GM19468 (cell line): ENCODE measurements around the gene EPHB1.

Experiments
- ATAC-seq: cut with Tn5 transposase; IDR thresholded peaks from one replicate; pipeline ENCODE4 v1.9.1; 2021; ENCODE audit warnings: mild to moderate bottlenecking, moderate library complexity, moderate number of reproducible peaks; ENCODE audit not compliant: unreplicated experiment; ENCODE audit errors: extremely low read depth

Gene EPHB1

GRCh38 chr3:135249186-135249585, 454.1 kb downstream of the EPHB1 start:
- no peak for ATAC-seq

- no peak for ATAC-seq
Observed at GRCh38 chr3:135258916-135259315, 463.9 kb downstream of the EPHB1 start.

GRCh38 chr3:135260025-135260424, 465.0 kb downstream of the EPHB1 start:
- ATAC-seq, result no peak

GRCh38 chr3:135261214-135261775, 466.2 kb downstream of the EPHB1 start:
- no peak for ATAC-seq

- ATAC-seq, result no peak
Observed at GRCh38 chr3:135261916-135262315, 466.9 kb downstream of the EPHB1 start.

- no peak for ATAC-seq
Observed at GRCh38 chr3:135262441-135262840, 467.4 kb downstream of the EPHB1 start.

GRCh38 chr3:135263331-135263730, 468.3 kb downstream of the EPHB1 start:
- no peak for ATAC-seq

- ATAC-seq, result no peak
Observed at GRCh38 chr3:135267487-135267886, 472.4 kb downstream of the EPHB1 start.

- no peak for ATAC-seq
Observed at GRCh38 chr3:135268941-135269532, 474.0 kb downstream of the EPHB1 start.

- ATAC-seq, result no peak
Observed at GRCh38 chr3:135271177-135272025, 476.3 kb downstream of the EPHB1 start.

GRCh38 chr3:135272026-135272669, 477.1 kb downstream of the EPHB1 start:
- ATAC-seq, result no peak

GRCh38 chr3:135292162-135292561, 497.1 kb downstream of the EPHB1 start:
- ATAC-seq, result no peak

- ATAC-seq, result no peak
Observed at GRCh38 chr3:135301670-135302069, 506.6 kb downstream of the EPHB1 start.

- no peak for ATAC-seq
Observed at GRCh38 chr3:135304378-135304777, 509.3 kb downstream of the EPHB1 start.
